Progenitor cell of endocrine pancreas (in vitro differentiated cells): ENCODE results near the gene OOSP4A. TPM values are rescaled to one million over a fixed set of nuclear protein-coding genes. Genes with fewer than 3 reads are reported as not detected.

Source experiments
- DNase-seq: peaks from one replicate; pipeline ENCODE4 v3.0.0; 2021; ENCODE audit warnings: low spot score; ENCODE audit not compliant: unreplicated experiment
- H3K27ac Mint-ChIP-seq: 2 replicates; pipeline ENCODE4 v1.8.0; 2021; ENCODE audit warnings: mild to moderate bottlenecking, moderate library complexity, mixed read lengths
- H3K27me3 Mint-ChIP-seq: 2 replicates; pipeline ENCODE4 v1.8.0; 2021; ENCODE audit warnings: mixed read lengths
- H3K36me3 Mint-ChIP-seq: 2 replicates; pipeline ENCODE4 v1.8.0; 2022; ENCODE audit warnings: mixed read lengths; ENCODE audit not compliant: insufficient read depth
- H3K4me1 Mint-ChIP-seq: 2 replicates; pipeline ENCODE4 v1.8.0; 2021; ENCODE audit warnings: low read depth, mixed read lengths
- H3K4me3 Mint-ChIP-seq: 2 replicates; pipeline ENCODE4 v1.8.0; 2021; ENCODE audit warnings: low read depth, mild to moderate bottlenecking, moderate library complexity, mixed read lengths
- H3K9me3 Mint-ChIP-seq: 2 replicates; pipeline ENCODE4 v1.8.0; 2021; ENCODE audit warnings: low read depth, mixed read lengths
- CTCF ChIP-seq: fragments of 200-600 bp; sonication (generic); IDR thresholded peaks from one replicate; pipeline ENCODE4 v1.5.0; 2021; ENCODE audit warnings: antibody characterized with exemption, mild to moderate bottlenecking; ENCODE audit not compliant: unreplicated experiment
- total RNA-seq: library from RNA; stranded (reverse); gene quantifications from 2 replicates; pipeline ENCODE4 v1.2.1, GENCODE V29; 2021

Gene OOSP4A
- total RNA-seq, 1 donor from 2014 or later = not detected

GRCh38 chr11:60016881-60017280, 53.0 kb downstream of the OOSP4A start, which contains the start of gene OOSP4B:
OOSP4B (plus strand) TSS chr11:60017181.
- Mint-ChIP-seq H3K36me3 (no peaks in the 10 kb centered on the region), H3K4me3 (no peak within 1 kb of the TSS), H3K9me3 (no peaks in the 10 kb centered on the region), H3K4me1 (no peaks in the 10 kb centered on the region), H3K27ac (no peak within 1 kb of the TSS), H3K27me3 (no peaks in the 10 kb centered on the region)
- DNase-seq = no peak
- no peak for TF ChIP-seq CTCF

GRCh38 chr11:60018058-60018457, 54.2 kb downstream of the OOSP4A start:
- no peak for TF ChIP-seq CTCF
- Mint-ChIP-seq H3K4me1 (no peaks in the 10 kb centered on the region), H3K9me3 (no peaks in the 10 kb centered on the region), H3K27ac (no peak overlapping the region), H3K4me3 (no peak overlapping the region), H3K27me3 (no peaks in the 10 kb centered on the region), H3K36me3 (no peaks in the 10 kb centered on the region)
- DNase-seq = no peak

Other genes with a start within 250 kb of the OOSP4A start
- 91.5 and 113 TPM in 2 replicates for gene STX3, start 208.7 kb upstream of the OOSP4A start, total RNA-seq
- gene MRPL16, start 153.3 kb upstream of the OOSP4A start, total RNA-seq = 44.2 and 44.7 TPM in 2 replicates
- 17.9 and 27.1 TPM in 2 replicates for gene CBLIF, start 118.5 kb upstream of the OOSP4A start, total RNA-seq
- gene TCN1, start 97.5 kb upstream of the OOSP4A start, total RNA-seq = 3.2 and 3.5 TPM in 2 replicates
- 0.49 TPM in 1 of 2 replicates, not detected in the other for gene OOSP3, start 85.3 kb upstream of the OOSP4A start, total RNA-seq
- not detected in 2 replicates for gene OOSP1, start 25.6 kb upstream of the OOSP4A start, total RNA-seq
- not detected in 2 replicates for gene OOSP4B, start 53.1 kb downstream of the OOSP4A start, total RNA-seq
- not detected in 2 replicates for gene OOSP2, start 76.4 kb downstream of the OOSP4A start, total RNA-seq
- not detected in 2 replicates for gene MS4A3, start 92.6 kb downstream of the OOSP4A start, total RNA-seq
- gene MS4A2, start 124.6 kb downstream of the OOSP4A start, total RNA-seq = not detected in 2 replicates
- not detected in 2 replicates for gene MS4A6A, start 219.1 kb downstream of the OOSP4A start, total RNA-seq